Measurements from ENCODE around the gene SLC6A13. TPM values are rescaled to one million over a fixed set of nuclear protein-coding genes. Genes with fewer than 3 reads are reported as not detected.

Gene SLC6A13
- total and polyA plus RNA-seq, 2 donors from 2014 or later, result 22.8 to 161 TPM

GRCh38 chr12:211142-211465 is 51.5 kb downstream of the SLC6A13 start:
- Histone ChIP-seq H3K4me3 (ENCODE audit: low read length in 3 of 3) (no peak overlapping the region), H3K36me3 (ENCODE audit: control insufficient read depth in 2 of 3, insufficient read depth in 3 of 3, low read length in 3 of 3) (peaks cover 0 to 8% (median 5%) of the 10 kb centered on the region in 3 donors), H3K9ac (ENCODE audit: low read length in 3 of 3) (peak overlapping the region in 2 of 3 donors; percentile 1 to 10), H3K27me3 (ENCODE audit: control insufficient read depth, insufficient read depth, low read length) (no peaks in the 10 kb centered on the region), H3K27ac (ENCODE audit: low read depth in 2 of 2, low read length in 2 of 2) (peak overlapping the region; percentile 82 to 87), H3K4me1 (ENCODE audit: control insufficient read depth in 2 of 3, insufficient read depth in 2 of 3, low read depth in 1 of 3, low read length in 3 of 3) (peaks cover 0 to 57% (median 54%) of the 10 kb centered on the region in 3 donors), H3K9me3 (ENCODE audit: control insufficient read depth in 2 of 3, insufficient read depth in 1 of 3, low read length in 3 of 3) (no peaks in the 10 kb centered on the region)
- TF ChIP-seq, protein P1, sequence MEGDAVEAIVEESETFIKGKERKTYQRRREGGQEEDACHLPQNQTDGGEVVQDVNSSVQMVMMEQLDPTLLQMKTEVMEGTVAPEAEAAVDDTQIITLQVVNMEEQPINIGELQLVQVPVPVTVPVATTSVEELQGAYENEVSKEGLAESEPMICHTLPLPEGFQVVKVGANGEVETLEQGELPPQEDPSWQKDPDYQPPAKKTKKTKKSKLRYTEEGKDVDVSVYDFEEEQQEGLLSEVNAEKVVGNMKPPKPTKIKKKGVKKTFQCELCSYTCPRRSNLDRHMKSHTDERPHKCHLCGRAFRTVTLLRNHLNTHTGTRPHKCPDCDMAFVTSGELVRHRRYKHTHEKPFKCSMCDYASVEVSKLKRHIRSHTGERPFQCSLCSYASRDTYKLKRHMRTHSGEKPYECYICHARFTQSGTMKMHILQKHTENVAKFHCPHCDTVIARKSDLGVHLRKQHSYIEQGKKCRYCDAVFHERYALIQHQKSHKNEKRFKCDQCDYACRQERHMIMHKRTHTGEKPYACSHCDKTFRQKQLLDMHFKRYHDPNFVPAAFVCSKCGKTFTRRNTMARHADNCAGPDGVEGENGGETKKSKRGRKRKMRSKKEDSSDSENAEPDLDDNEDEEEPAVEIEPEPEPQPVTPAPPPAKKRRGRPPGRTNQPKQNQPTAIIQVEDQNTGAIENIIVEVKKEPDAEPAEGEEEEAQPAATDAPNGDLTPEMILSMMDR (IDR thresholded peaks at IDR 0.05; ENCODE audit: borderline replicate concordance, extremely low read depth, insufficient read depth), result no peak
- peak in 1 of 5 donors; percentile 59 for DNase-seq
- no peak for FAIRE-seq
- intact Hi-C loops (cut with DNase I), result no loop called here

- FAIRE-seq, result no peak
- no peaks in the 10 kb centered on the region for H3K27me3 ChIP-seq (ENCODE audit: control insufficient read depth, insufficient read depth, low read length)
- peak overlapping the region; percentile 82 to 87 for H3K27ac ChIP-seq (ENCODE audit: low read depth in 2 of 2, low read length in 2 of 2)
- intact Hi-C loops (cut with DNase I), result no loop called here
- no peaks in the 10 kb centered on the region for H3K9me3 ChIP-seq (ENCODE audit: control insufficient read depth in 2 of 3, insufficient read depth in 1 of 3, low read length in 3 of 3)
- H3K9ac ChIP-seq (ENCODE audit: low read length in 3 of 3), result peak overlapping the region in 1 of 3 donors; percentile 10
- peak in 1 of 5 donors; percentile 58 for DNase-seq
- TF ChIP-seq, protein P1 (IDR thresholded peaks at IDR 0.05; ENCODE audit: borderline replicate concordance, extremely low read depth, insufficient read depth), result no peak
- H3K36me3 ChIP-seq (ENCODE audit: control insufficient read depth in 2 of 3, insufficient read depth in 3 of 3, low read length in 3 of 3), result peaks cover 0 to 8% (median 5%) of the 10 kb centered on the region in 3 donors
- no peak overlapping the region for H3K4me3 ChIP-seq (ENCODE audit: low read length in 3 of 3)
- H3K4me1 ChIP-seq (ENCODE audit: control insufficient read depth in 2 of 3, insufficient read depth in 2 of 3, low read depth in 1 of 3, low read length in 3 of 3), result peaks cover 0 to 57% (median 54%) of the 10 kb centered on the region in 3 donors
Measured at GRCh38 chr12:210277-211141, 52.1 kb downstream of the SLC6A13 start.

DNA sequence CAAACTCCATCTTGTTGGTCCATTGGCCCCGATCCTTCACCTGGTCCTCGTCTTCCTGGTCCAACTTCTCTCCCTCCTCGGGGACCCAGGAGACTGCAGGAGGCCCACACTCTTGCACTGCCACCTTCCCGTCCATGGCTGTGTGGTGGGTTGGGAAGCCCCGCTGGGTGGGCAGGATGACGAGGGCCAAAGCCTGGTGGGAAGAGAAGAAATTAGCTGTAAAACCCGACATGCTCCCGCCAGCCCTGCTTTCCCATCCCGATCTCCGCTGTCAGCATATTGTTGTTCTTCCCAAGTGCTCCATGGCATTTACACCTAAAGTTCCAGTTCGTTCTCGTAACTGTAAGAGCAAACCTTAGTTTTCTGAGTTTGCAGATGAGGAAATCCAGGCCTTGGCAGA is 52.8 kb downstream of the SLC6A13 start:
- no peaks in the 10 kb centered on the region for H3K27me3 ChIP-seq (ENCODE audit: control insufficient read depth, insufficient read depth, low read length)
- H3K27ac ChIP-seq (ENCODE audit: low read depth in 2 of 2, low read length in 2 of 2), result peak overlapping the region; percentile 82 to 87
- intact Hi-C loops (cut with DNase I), result no loop called here
- DNase-seq (peak in 1 of 5 donors; percentile 53), FAIRE-seq (no peak)
- no peak overlapping the region for H3K4me3 ChIP-seq (ENCODE audit: low read length in 3 of 3)
- H3K4me1 ChIP-seq (ENCODE audit: control insufficient read depth in 2 of 3, insufficient read depth in 2 of 3, low read depth in 1 of 3, low read length in 3 of 3), result peaks cover 0 to 57% (median 52%) of the 10 kb centered on the region in 3 donors
- H3K9me3 ChIP-seq (ENCODE audit: control insufficient read depth in 2 of 3, insufficient read depth in 1 of 3, low read length in 3 of 3), result no peaks in the 10 kb centered on the region
- H3K36me3 ChIP-seq (ENCODE audit: control insufficient read depth in 2 of 3, insufficient read depth in 3 of 3, low read length in 3 of 3), result peaks cover 0 to 8% (median 5%) of the 10 kb centered on the region in 3 donors
- TF ChIP-seq, protein P1 (IDR thresholded peaks at IDR 0.05; ENCODE audit: borderline replicate concordance, extremely low read depth, insufficient read depth), result no peak
- peak overlapping the region in 1 of 3 donors; percentile 14 for H3K9ac ChIP-seq (ENCODE audit: low read length in 3 of 3)
